Limb (tissue), 2 donors: ENCODE results near the gene RAD51B.

ENCODE experiments used
- DNase-seq, 2 donors: peaks; one replicate each; pipeline ENCODE4 v3.0.0-alpha.2; 2016; ENCODE audit errors: extremely low spot score in 2 of 2

The RAD51B gene

GRCh38 chr14:68639758-68640574 is 820.4 kb downstream of the RAD51B start:
- DNase-seq: no peak

GRCh38 chr14:68643673-68644072 is 824.1 kb downstream of the RAD51B start:
- DNase-seq: no peak

GRCh38 chr14:68644101-68644500 is 824.5 kb downstream of the RAD51B start:
- DNase-seq: no peak

GRCh38 chr14:68645371-68645770 is 825.8 kb downstream of the RAD51B start:
- DNase-seq: no peak

DNA sequence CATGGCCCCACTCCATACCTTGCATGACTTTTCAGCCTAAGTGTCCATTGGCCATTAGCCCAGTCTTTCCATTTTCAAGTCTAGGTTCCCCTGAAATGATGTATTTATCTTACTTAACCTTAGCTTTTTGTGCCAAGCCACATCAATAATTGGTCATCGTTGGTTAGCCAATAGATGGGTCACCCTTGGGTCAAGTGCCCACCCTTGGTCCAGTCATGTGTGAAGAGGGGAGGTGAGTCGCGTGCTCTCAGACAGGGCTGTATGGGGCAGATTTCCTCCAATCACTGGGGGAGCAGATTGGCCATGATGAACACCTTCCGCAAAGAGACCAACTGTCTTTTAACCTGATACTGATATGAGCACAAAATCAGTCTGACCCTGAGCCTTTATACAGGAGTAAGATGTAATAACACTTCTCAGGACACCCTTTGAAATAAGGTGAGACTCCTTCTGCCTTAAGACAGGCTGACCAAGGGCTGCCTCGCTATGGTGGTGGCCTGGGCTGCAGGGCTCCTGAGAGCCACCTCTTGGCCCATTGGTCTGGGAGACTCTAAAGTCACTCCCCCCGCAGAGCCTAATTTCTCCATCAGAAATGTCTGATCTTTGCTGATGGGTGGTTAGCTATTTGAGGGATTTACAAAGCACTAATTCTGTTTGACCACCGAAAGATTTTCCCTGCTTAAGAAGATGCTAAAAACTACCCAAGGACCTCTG is 830.1 kb downstream of the RAD51B start:
- DNase-seq: no peak

DNA sequence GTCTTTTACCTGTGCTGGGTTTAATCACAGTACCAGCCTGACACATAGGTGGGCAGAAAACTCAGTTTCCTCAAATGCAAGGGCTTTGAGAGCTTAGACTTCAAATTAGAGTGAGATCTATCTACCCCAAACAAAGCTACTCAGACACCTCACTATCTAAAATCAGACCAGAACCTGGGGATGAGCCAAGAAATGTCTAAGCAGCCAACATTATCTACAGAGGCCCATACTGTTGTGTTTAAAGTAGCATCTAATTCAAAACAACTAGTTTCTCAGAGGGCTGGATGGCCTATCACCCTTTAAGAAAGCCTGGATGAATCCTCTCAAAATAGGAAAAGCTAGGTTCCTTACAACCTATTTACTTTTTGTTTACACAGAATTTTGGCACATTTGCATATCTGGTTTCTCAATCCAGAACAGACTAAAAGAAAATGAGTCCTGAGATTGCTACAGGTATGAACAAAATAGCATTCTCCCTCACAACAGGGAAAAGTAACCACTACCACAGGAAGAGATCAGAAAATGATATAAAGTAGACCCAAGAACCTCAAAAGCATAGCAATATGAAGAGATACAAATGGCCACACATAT is 830.9 kb downstream of the RAD51B start:
- DNase-seq: no peak

- peak in 1 of 2 donors; percentile 19 for DNase-seq
These were observed 831.5 kb downstream of the RAD51B start for GRCh38 chr14:68651075-68651474.

GRCh38 chr14:68651652-68652432 is 832.3 kb downstream of the RAD51B start:
- peak; percentile 49 to 59 for DNase-seq

- DNase-seq: no peak
These were observed 832.8 kb downstream of the RAD51B start for GRCh38 chr14:68652433-68652690.

DNA sequence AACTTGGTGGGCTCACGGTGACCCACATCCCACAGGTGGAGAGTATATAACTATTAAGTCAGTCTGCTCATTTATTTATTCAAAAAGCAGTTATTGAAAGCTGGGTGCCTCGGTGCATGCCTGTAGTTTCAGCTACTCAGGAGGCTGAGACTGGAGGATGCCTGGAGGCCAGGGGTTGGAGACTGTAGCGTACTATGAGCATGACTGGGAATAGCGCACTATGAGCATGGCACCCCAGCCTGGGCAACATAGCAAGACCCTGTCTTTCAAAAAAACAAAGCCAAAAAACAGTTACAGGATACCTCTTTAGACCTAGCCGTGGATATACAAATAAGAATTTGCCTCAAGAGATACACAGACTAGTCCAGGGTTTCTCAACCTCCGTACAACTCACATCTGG is 833.5 kb downstream of the RAD51B start:
- DNase-seq: no peak

- DNase-seq: peak in 1 of 2 donors; percentile 16
These were observed 834.2 kb downstream of the RAD51B start for GRCh38 chr14:68653804-68654203.

- DNase-seq: peak in 1 of 2 donors; percentile 47
These were observed 834.9 kb downstream of the RAD51B start for GRCh38 chr14:68654471-68654941.

DNA sequence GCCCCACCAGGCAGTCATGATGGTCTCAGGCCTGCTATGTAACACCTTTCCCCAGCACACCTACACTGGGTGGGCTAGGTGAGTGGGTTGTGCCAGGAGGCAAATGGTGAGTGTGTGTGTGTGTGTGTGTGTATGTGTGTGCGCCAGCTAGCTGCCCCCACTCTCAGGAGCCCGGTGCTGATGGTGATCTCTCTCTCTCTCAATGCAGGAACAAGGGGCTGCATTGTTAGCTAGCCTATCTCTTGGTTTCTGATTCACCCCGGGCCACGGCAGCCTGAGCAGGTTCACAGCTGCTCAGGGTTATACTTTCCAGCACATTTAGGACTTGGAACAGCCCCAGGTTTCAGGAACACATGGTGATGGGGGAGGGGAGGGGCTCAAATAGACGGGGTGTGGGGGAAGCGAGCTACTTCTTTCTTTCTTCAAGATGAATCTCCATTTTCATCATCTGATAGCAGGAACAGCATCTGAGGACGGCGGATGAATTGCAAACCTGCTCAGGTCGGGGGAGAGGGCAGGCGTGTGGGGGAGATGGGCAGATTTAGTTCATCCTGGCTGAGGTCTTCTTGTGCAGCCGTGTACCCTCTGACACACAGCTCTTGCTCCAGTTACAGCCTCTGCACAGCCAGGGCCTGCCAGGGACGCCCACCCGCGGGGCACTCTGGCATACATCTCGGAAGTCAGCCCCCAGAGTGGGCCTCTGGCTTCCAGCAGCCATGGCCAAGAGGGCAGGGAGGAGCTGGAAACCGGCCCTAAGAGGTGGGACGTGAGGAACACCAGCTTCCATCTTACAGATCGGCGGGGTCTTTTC is 835.6 kb downstream of the RAD51B start:
- peak; percentile 76 to 80 for DNase-seq

GRCh38 chr14:68655911-68656316 is 836.3 kb downstream of the RAD51B start:
- DNase-seq: peak in 1 of 2 donors; percentile 31

DNA sequence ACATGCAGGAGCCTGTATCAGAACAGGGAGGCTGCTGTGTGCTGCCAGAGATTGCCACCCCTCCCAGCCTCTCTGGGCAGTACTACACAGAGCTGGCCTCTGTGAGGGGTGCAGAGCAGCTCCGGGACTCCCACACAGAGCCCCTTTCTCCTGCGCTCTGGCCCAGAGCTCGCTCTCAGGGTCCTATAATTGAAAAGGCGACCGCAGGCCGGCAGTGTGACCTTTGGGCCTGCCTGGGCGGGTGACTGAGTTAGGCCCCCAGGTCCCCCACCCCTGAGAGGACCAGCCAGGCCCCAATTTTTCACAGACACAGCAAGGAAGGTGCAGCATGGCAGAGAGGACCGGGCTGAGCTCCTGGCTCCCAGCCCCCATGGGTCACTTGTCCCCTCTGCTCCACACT is 836.9 kb downstream of the RAD51B start:
- peak in 1 of 2 donors; percentile 25 for DNase-seq

- peak in 1 of 2 donors; percentile 17 for DNase-seq
These were observed 837.9 kb downstream of the RAD51B start for GRCh38 chr14:68657300-68658028.

- peak in 1 of 2 donors; percentile 16 for DNase-seq
These were observed 838.5 kb downstream of the RAD51B start for GRCh38 chr14:68658029-68658509.

DNA sequence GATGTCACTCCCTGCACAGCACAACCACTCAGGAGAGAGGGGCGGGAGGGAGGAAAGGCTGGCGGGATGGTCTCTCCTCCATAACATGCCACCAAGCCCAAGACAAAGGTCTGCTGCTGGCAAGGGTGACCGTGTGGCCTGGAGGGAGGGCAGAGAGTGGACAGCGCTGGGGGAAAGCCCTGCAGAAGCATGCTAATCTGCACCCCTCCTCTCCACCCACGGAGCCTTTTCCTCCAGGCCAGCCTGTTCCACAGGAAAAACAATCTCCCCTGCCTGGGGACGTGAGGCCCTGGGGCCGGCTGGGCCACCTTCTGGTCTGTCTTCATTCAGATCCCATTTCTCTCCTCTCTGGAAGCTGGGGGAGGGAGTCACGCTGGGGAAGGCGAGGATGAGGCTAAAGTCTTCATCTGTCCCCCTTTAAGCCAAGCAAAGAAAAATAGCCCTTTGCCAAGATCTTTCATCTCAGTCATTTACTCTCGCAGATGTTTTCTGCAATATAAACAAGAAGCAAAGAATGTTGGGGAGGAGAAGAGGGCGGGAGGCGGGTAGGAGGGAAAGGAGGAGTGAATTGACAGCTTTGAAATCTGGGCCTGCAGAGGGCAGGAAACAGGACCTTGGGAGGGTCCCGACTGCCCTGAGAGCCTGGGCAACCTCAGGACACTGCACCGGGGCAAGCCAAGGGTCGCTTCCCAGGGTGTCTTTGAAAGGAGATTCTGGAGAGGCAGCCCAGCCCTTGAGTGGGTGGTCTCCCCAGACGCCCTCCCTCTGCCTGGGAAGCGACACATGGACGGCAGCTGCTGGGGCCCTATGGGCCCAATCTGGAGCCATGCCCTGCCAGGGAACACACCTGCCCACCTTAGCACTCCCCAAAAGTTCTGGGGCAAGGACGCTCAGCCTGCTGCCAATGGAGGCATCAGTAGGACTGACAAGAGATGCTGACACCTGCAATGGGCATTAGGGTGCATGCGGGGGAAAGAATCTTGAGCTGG is 839.7 kb downstream of the RAD51B start:
- DNase-seq: peak; percentile 45 to 78

DNA sequence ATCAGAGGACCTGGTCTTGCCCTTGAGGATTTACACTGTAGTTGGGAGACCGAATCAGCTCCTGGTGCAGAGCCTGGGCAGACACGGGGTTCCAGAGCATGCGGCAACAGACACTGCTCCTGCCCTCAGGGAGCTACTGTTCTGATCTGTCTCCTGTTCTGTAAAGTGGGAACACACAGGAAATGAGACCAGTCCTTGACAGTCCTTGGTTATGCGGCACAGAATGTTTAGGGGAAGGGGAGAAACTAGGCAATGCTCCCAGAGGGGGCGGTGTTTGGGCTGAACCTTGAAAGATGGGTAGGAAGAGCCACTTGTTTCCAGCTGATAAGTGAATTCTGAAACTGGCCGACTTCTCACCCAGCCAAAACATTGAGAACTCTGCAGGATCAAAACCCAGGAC is 840.9 kb downstream of the RAD51B start:
- peak in 1 of 2 donors; percentile 21 for DNase-seq
